Stimulated activated CD4-positive, alpha-beta T cell treated with anti-CD3 and anti-CD28 coated beads, Interleukin-12 subunit alpha, Interleukin-12 subunit beta, amount 100 ng/mL, for 24 hours (primary cell): Measurements from ENCODE around the gene PPA1.
"Not testable (repeated sequence)": the region's sequence is repeated elsewhere in the genome, so short reads cannot be mapped to it uniquely, and the experiment has no call there.

Source experiments
- DNase-seq, 2 experiments: peaks; one replicate each; pipeline ENCODE4 v3.0.0-alpha.2; 2020; ENCODE audit warnings: low read depth in 2 of 2

The PPA1 gene

DNA sequence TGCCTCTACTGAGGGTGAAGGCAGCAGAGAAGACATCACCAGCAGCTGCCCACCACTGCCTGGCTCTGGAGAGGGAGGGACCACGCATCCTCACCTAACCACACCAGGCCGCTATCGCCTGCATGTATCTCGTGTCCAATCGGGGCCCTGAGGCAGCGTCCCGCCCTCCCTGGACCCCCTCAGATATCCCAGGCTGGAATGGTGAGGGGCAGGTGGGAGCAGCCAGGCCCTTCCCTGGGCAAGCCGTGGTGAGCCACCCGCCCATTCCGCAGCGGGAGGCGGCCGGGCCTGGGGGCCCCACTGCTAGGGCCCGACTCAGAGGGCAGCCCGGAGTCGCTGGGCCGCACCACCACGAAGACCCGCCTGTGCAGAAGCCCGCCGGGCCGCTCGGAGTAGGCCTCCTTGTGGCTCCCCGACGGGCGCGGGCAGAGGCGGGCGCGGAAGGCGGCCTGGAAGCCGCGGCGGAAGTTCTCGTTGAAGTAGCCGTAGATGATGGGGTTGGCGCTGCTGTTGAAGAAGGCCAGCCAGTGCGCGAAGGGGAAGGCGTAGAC is 21.6 kb upstream of the PPA1 start:
- DNase-seq, result no peak

DNA sequence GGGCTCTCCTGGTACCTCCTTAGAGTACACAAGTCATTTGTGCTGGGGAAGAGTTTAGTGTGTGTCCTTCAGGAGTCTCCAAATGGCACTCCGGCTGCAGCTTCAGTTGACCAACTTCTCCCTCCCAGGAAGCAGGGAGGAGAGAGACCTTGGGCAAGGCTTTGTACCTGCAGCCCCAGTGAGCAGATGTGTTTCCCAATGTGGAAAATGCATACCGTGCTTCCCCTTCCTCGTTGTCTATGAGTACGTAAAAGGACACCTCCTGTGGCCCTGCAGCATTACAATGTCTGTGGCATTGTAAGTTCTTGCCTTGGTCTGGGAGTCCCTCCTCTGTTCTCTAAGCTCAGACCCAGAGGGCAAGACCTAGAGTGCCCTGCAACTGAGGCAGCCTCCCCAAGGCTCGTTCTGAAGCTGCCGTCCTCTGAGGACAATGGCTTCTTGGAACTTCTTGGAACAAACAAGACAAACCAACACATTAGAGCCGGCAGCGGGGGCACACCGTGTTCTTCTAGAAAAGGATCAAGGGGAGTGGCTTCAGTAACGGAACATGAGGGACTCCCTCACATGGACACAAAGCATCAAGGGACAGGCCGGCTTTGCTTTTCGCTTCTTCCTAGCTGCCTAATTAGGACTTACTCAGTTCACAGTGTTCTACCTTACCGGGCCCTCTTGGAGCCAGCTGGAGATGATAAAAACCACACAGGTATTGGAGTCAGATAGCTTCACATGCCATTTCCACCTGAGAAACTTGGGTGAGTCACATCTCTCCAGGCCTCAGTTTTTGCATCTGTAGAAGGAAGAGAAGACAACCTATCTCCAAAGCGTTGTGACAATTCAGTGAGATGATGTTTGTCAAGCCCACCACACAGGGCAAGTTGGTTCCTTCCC is 20.9 kb upstream of the PPA1 start:
- DNase-seq, result no peak

DNA sequence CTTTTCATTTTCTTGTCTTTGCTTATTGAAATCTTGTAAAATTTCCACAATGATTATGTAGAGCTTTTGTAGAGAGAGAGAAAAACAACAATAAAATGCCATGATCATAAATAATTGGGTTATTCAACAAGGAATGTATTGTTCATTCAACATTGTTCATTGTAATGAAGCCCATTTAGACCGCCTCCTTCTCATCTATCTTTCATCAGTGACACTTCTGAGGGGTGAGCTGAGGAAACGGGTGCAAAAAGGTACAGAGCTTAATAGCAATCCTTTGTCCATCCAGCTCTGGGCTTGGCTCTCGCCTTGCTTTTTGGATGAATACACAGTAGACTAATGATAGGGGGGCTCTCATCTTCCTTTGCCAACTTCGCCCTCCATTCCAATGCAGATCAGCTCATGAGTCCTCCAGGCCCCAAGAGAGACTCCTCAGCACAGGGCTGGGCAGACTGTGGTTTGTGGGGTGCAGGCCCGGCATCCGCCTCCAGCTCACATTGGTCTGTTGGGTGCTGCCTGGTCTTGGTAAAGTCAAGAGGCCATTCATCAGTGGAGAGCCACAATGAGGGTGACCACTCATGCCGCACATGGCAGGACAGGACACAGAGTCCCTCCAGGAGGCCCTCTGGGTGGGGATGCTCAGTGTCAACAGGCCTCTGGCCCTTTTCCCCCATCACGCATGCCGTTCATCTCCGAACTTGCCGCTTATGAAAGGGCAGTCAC is 17.9 kb upstream of the PPA1 start:
- no peak for DNase-seq

DNA sequence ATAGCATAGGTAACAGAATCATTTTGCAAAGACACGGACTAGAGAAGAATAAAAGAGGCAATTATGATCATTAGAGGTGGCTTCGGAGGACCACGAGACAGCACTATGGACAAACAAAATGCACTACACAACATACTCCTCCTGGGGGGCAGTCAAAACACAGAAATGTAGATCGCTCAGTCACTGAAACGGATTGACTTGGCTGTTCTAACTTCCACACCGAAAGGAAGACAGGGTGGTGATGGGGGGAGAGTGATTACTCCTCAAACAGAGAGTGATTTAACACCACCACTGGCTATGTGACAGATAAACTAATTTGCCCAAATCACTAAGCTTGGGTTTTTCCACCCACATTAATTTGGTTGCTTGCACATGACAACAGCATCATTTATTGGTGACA is 14.1 kb upstream of the PPA1 start:
- no peak for DNase-seq

DNA sequence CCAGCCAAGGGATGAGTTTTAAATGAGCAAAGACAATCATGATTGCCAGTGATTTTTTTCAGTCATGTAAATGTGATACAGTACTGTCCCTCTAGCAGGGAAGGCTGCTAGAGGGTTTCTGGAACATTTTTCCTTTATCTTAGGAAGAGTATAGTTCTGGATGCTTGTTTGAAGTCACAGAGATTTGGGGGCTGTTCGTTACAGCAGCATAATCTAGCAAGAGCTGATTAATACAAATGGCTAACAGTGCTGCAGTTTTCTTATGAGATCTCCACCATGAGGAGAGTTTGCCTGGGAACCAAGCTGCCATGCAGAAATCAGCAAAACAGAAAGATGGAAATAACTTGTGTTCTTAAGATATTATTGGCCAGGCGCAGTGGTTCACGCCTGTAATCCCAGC is 7.9 kb upstream of the PPA1 start:
- DNase-seq, result no peak

DNA sequence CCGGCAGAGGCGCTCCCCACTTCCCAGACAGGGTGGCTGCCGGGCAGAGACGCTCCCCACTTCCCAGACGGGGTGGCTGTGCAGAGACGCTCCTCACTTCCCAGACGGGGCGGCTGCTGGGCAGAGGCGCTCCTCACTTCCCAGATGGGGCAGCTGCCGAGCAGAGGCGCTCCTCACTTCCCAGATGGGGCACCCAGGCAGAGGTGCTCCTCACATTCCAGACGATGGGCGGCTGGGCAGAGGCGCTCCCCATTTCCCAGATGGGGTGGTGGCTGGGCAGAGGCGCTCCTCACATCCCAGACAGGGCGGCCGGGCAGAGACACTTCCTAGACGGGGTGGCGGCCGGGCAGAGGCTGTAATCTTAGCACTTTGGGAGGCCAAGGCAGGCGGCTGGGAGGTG is 6.8 kb upstream of the PPA1 start:
- DNase-seq, result not testable (repeated sequence)

DNA sequence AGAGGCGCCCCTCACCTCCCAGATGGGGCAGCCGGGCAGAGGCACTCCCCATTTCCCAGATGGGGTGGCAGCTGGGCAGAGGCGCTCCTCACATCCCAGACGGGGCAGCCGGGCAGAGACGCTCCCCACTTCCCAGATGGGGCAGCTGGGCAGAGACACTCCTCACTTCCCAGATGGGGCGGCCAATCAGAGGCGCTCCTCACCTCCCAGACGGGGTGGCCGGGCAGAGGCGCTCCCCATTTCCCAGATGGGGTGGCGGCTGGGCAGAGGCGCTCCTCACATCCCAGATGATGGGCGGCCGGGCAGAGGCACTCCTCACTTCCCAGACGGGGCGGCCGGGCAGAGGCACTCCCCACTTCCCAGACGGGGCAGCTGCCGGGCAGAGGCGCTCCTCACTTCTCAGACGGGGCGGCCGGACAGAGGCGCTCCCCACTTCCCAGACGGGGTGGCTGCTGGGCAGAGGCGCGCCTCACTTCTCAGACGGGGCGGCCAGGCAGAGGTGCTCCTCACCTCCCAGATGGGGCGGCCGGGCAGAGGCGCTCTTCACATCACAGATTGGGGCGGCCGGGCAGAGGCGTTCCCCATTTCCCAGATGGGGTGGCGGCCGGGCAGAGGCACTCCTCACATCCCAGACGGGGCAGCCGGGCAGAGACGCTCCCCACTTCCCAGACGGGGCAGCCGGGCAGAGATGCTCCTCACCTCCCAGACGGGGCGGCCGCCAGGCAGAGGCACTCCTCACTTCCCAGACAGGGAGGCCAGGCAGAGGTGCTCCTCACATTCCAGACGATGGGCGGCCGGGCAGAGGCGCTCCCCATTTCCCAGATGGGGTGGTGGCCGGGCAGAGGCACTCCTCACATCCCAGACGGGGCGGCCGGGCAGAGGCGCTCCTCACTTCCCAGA is 6.1 kb upstream of the PPA1 start:
- DNase-seq, result not testable (repeated sequence)

DNA sequence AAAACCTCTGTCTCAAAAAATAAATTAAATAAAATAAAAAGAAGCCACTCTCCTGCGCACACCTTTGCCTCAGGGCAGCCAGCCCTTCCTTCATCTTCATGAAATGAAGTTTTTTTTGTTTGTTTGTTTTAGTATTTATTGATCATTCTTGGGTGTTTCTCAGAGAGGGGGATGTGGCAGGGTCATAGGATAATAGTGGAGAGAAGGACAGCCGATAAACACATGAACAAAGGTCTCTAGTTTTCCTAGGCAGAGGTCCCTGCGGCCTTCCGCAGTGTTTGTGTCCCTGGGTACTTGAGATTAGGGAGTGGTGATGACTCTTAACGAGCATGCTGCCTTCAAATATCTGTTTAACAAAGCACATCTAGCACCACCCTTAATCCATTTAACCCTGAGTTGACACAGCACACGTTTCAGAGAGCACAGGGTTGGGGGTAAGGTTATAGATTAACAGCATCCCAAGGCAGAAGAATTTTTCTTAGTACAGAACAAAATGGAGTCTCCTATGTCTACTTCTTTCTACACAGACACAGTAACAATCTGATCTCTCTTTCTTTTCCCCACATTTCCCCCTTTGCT is 4.8 kb upstream of the PPA1 start:
- not testable (repeated sequence) for DNase-seq

DNA sequence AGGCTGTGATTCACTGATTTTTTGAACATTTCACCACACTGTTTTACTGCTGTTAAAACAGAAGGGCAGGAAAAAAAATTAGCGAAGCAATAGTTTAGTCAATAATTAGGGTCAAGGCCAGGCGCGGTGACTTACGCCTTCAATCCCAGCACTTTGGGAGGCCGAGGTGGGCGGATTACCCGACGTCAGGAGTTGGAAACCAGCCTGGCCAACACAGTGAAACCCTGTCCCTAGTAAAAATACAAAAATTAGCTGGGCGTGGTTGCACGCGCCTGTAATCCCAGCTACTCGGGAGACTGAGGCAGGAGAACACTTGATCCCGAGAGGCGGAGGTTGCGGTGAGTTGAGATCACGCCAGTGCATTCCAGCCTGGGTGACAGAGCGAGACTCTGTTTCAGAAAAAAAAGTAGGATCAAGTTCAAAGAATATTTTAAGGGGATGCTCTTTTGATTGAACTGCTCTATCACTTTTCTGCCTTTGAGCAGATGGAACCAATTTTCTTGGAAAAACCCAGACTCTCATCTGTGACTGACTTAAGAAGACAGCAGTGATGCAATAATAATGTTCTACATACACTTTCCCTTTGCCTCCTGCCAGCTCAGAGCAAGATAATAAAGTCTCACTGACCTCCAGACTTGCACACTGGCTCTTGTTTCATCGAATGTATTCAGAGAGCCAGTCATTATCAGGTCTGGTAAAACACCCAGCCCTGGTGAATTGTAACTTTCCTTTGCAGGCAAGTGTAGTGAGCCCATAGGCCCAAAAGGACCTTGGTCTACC is 1.6 kb upstream of the PPA1 start:
- DNase-seq, result no peak

DNA sequence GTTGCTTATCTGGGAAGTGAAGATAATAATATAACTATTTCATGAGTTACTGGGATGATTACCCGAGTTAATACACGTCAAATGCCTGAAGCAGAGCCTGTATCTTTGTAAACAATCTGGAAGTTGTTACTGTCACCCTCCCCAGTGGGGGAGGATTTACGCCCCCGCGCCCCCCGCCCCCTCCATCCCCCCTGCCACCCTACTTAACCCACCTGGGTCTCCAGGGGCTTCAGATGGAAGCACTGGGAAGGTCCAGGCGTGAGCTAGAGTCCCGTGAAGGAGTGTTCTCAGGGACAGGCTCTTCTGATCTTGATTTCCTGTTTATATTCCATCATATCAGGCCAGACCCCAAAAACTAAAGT is 691 bp upstream of the PPA1 start:
- DNase-seq, result no peak

DNA sequence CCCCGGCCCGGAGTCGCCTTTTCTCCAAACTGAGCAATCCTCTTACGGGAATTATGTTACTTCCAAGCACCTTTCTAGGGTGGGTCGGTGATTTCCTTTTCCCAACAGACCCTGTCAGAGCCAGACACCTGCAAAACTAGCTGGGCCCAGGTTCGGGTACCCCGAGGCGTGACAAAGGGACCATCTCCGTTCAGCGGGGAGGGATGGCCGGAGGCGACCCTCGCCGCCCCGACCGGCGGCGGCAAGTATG is 445 bp downstream of the PPA1 start:
- DNase-seq, result no peak

DNA sequence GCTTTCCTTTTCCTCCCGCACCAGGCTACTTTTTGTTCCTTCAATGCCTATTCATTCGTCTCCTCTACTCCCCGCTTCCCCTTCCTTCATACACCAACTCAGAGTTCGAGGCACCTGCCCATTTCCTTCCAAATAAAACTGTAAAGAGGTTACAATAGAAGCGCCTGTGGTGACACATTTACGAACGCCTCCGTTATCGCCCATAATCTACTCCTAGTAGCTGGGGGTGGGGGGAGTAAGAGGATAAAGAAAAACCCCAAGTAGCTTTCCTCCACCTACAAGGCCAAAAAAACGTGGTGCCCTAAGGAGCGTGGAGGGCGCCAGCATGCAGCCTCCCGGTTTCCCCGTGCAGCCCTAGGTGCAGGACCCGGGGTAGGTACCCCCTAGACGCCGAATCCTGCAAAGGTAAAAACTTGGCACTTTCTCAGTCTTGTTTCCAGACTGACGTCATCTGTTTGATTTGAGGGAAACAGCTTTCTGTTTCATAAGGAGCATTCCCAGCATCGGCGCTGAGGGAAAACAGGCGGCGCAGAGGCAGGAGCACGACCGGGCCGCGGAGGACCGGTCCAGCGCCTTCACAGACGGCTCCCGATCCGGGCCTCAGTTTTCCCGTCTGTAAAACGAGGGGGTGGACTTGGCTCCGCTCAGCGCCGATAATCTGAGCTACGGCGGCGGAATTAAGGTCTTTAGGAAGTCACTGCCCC is 922 bp downstream of the PPA1 start:
- DNase-seq, result no peak

DNA sequence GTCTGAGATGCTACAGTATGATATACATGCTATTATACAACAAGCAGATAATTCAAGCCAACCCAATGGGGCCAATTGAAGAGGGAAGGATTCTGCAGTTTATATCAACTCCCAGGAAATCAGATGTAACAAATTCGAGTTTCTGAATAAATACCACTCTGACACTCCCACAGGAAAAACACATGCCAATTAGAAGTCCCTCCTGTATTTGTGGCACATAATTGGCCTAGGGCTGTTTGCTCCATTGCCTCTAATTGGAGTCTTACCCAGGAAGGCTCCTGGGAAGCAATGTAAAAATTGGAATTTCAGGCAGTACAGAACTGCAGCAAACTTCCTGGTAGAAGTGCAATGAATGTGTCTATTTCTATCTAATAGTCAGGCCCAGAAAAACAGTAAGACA is 4.7 kb downstream of the PPA1 start:
- DNase-seq, result no peak

DNA sequence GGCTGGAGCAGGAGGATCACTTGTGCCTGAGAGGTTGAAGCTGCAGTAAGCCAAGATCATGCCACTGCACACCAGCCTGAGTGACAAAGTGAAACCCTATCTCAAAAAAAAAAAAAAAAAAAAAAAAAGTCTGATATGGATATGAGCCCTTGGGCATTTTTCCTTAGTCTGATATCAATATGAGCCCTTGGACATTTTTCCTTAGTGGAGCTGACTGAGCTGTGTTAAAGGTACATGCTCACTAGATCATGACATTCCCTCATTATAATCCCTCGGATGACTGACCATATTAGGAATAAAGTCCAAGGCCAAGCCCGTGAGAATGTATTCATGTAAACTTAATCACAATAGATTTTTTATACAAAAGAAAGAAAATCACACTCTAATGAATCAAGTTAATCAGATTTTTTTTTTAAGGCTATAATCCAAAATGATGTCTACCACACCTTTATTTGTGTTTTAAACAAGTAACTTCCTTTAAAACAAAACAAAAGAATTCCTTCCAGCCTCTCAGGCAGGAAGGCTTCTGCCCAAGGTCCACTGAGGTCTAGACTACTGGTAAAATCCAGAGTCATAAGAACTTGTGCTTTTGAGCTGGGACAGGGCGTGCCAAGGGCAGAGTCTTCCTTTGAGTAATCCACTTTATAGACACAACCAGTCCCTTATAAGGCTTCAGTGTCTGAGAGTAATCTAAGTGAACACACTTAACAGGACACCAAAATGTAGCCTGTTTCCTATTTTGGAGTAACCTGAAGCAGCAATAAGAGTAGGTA is 5.5 kb downstream of the PPA1 start:
- no peak for DNase-seq

DNA sequence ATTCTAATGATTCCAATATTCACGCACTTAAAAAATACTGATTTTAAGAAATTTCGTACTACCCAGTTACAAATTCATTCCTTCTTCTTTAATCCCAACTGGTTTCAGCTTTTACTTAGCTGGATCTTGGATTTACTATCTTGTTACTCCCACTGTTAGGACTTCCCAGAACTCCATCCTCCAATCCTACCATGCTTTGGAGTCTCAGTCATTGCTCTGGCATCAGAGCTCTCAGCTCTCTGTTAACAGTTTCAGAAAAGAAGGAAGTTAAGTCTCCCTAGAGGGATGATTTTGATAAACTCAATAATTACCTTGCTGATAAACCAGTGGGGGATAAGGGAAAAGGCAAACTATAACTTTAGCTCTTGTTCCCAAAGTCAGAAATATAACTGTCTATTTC is 9.5 kb downstream of the PPA1 start:
- no peak for DNase-seq

DNA sequence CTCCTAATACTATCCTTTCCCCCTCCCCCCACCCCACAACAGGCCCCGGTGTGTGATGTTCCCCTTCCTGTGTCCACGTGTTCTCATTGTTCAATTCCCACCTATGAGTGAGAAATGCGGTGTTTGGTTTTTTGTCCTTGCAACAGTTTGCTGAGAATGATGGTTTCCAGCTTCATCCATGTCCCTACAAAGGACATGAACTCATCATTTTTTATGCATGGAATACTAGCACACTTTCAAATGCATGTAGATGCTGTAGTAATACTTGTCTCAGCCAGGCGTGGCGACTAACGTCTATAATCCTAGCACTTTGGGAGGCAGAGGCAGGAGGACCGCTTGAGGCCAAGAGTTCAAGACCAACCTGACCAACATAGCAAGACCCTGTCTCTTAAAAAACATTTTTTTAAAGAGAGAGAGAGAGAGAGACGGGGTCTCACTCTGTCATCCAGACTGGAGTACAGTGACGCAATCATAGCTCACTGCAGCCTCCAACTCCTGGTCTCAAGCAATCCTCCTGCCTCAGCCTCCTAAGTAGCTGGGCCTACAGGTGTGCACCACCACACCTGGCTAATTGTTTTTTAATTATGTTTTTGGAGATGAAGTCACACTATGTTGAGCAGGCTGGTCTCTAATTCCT is 10.3 kb downstream of the PPA1 start:
- DNase-seq, result not testable (repeated sequence)

DNA sequence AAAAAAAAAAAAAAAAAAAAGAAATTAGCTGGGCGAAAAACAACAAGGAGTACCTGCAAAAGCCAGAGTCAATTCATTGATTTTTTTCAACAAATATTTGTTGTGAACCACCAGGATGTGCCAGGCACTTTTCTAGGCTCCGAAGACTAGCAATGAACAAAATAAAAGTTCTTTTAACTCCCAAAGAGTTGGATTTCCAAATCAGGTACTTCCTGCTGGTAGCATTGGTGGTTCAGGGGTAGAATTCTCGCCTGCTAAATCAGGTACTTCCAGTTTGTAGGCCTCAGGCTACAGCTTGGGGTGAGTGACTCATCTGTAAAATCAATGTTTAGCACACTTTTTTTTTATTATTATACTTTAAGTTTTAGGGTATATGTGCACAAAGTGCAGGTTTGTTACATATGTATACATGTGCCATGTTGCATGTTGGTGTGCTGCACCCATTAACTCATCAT is 10.9 kb downstream of the PPA1 start:
- no peak for DNase-seq

DNA sequence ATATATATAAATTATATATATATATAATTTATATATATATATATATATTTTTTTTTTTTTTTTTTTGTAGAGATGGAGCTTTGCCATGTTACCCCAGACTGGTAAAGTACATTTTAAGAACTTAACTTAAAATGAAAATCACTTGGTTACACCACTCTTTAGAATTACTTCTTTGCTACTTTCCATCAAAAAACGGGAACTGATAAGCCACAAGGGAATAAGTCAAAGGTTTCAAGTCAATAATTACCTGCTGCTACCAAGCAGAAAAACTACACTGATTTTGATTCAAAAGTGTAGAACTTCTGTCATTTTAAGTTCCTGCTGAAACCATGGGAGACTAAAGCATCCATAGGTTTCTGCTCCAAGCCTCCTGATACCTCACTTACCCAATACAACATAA is 12.2 kb downstream of the PPA1 start:
- DNase-seq, result no peak

DNA sequence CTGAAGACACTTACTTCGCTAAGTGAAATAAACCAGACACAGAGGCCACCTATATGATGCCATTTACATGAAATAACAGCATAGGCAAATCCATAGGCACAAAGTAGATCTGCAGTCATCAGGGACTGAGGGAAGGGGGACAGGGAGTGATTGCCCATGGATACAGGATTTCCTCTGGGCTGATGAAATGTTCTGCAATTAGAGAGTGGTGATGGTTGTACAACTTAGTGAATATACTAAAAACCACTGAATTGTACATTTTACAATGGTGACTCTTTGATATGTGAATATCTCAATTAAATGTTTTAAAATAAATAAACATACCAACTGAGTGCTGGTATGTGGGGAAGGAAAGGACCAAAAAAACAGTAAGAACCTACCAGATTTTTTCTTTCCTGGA is 20.4 kb downstream of the PPA1 start:
- no peak for DNase-seq
